Measurements from ENCODE around the gene PDYN.

DNA sequence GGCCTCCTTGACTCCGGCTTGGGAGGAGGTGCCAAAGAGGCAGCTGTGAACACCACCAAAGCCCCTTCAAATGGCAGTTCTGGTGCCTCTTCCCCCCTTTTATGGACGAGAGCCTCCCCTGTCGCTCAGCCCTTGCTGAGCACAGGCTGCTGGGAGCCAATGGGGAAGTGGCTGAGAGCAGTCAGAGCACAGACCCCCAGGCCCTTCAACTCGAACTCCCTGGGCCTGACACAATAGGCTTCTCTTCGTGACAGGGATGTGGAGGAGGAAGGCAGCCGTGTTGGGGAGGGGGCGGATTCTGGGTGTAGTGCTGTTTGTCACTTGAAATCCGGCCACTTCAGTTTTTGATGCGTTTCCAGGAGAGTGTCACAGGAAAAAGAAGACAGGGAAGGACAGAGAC lies at the start of gene PDYN:
- TF ChIP-seq, protein P1, sequence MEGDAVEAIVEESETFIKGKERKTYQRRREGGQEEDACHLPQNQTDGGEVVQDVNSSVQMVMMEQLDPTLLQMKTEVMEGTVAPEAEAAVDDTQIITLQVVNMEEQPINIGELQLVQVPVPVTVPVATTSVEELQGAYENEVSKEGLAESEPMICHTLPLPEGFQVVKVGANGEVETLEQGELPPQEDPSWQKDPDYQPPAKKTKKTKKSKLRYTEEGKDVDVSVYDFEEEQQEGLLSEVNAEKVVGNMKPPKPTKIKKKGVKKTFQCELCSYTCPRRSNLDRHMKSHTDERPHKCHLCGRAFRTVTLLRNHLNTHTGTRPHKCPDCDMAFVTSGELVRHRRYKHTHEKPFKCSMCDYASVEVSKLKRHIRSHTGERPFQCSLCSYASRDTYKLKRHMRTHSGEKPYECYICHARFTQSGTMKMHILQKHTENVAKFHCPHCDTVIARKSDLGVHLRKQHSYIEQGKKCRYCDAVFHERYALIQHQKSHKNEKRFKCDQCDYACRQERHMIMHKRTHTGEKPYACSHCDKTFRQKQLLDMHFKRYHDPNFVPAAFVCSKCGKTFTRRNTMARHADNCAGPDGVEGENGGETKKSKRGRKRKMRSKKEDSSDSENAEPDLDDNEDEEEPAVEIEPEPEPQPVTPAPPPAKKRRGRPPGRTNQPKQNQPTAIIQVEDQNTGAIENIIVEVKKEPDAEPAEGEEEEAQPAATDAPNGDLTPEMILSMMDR (conservative IDR thresholded peaks at IDR 0.05) = no peak
- TF ChIP-seq ZFX (IDR thresholded peaks at IDR 0.05) = no peak

Measured in C4-2B (cell line).